ENCODE data around the gene KRT222.

Gene KRT222

DNA sequence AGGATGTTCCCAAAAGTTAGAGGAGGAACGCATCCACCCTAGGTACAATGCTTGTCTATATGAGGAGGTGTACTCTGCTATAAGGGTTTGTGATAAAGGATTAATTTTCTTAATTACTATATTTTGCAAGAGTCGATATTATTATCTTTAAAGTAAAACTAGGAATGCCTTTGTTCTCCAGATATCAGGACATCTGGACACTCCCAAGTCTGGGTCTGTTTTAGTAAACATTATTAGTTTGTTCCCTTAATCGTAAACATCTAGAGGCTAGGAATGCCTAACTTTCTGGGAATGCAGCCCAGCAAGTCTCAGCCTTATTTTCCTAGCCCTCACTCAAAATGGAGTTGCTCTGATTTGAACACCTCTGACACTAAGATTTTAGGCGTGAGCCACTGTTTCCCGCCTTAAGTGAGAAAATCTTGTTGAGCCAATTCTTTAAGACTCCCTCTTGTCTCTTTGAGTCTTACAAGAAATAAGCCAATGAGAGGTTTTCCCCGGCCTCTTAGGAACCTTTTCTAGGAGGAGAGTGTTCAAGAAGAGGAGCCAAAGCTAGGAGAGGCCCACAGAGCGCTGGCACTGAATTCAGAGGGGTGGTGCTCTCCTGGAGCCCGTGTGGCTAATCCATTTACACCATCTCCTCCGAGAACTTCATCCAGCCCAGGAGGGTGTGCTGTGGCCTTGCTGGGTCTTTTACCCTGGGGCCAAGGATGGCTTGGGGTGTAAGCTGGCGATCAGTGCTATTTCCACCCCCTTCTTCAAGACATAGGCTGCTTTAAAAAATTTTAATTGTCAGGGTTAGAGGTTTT is 58.2 kb downstream of the KRT222 start (continued):
- TF ChIP-seq, protein P1, sequence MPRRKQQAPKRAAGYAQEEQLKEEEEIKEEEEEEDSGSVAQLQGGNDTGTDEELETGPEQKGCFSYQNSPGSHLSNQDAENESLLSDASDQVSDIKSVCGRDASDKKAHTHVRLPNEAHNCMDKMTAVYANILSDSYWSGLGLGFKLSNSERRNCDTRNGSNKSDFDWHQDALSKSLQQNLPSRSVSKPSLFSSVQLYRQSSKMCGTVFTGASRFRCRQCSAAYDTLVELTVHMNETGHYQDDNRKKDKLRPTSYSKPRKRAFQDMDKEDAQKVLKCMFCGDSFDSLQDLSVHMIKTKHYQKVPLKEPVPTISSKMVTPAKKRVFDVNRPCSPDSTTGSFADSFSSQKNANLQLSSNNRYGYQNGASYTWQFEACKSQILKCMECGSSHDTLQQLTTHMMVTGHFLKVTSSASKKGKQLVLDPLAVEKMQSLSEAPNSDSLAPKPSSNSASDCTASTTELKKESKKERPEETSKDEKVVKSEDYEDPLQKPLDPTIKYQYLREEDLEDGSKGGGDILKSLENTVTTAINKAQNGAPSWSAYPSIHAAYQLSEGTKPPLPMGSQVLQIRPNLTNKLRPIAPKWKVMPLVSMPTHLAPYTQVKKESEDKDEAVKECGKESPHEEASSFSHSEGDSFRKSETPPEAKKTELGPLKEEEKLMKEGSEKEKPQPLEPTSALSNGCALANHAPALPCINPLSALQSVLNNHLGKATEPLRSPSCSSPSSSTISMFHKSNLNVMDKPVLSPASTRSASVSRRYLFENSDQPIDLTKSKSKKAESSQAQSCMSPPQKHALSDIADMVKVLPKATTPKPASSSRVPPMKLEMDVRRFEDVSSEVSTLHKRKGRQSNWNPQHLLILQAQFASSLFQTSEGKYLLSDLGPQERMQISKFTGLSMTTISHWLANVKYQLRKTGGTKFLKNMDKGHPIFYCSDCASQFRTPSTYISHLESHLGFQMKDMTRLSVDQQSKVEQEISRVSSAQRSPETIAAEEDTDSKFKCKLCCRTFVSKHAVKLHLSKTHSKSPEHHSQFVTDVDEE (CRISPR knock-in tag; IDR thresholded peaks at IDR 0.05), result no peak

DNA sequence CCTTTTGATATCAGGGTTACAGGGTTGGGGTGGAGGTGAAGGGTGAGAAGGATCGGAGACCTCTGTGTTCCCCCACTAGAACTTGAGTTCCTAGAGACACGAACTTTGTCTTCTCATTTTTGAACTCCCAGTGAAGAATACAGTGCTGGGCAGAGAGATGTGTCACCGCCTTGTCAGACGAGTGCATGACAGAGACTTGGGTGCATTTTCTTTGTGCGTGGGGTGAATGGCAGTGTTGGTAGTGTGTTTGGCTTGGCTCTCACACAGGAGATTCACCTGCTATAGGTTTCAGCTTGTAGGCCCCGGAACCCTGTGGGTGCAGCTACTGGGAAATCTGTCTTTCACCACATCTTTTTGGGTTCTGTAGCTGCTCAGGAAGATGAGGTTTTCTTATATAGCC is 59.7 kb downstream of the KRT222 start:
- ATAC-seq, result no peak
- TF ChIP-seq ZNF70 (CRISPR knock-in tag; IDR thresholded peaks at IDR 0.05), result no peak
- TF ChIP-seq TCF4 (CRISPR knock-in tag; IDR thresholded peaks at IDR 0.05; ENCODE audit: borderline replicate concordance), result no peak
- no peak for TF ChIP-seq BACH2 (CRISPR knock-in tag; IDR thresholded peaks at IDR 0.05; ENCODE audit: borderline replicate concordance)
- TF ChIP-seq, protein P2, sequence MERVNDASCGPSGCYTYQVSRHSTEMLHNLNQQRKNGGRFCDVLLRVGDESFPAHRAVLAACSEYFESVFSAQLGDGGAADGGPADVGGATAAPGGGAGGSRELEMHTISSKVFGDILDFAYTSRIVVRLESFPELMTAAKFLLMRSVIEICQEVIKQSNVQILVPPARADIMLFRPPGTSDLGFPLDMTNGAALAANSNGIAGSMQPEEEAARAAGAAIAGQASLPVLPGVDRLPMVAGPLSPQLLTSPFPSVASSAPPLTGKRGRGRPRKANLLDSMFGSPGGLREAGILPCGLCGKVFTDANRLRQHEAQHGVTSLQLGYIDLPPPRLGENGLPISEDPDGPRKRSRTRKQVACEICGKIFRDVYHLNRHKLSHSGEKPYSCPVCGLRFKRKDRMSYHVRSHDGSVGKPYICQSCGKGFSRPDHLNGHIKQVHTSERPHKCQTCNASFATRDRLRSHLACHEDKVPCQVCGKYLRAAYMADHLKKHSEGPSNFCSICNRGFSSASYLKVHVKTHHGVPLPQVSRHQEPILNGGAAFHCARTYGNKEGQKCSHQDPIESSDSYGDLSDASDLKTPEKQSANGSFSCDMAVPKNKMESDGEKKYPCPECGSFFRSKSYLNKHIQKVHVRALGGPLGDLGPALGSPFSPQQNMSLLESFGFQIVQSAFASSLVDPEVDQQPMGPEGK (CRISPR knock-in tag; IDR thresholded peaks at IDR 0.05; ENCODE audit: borderline replicate concordance), result no peak
- no peak for TF ChIP-seq ISL1 (CRISPR knock-in tag; IDR thresholded peaks at IDR 0.05)
- TF ChIP-seq ZFP30 (CRISPR knock-in tag; IDR thresholded peaks at IDR 0.05), result no peak
- no peak for TF ChIP-seq GLIS3 (CRISPR knock-in tag; IDR thresholded peaks at IDR 0.05)
- no peak for TF ChIP-seq SNAI2 (CRISPR knock-in tag; IDR thresholded peaks at IDR 0.05)
- TF ChIP-seq ZC3H10 (CRISPR knock-in tag; IDR thresholded peaks at IDR 0.05), result no peak
- TF ChIP-seq, protein P1 (CRISPR knock-in tag; IDR thresholded peaks at IDR 0.05), result no peak
- TF ChIP-seq ESRRG (CRISPR knock-in tag; IDR thresholded peaks at IDR 0.05), result no peak
